Activated CD4-positive, alpha-beta memory T cell treated with anti-CD3 and anti-CD28 coated beads for 36 hours (primary cell): ENCODE results near the gene DHX57. TPM values are rescaled to one million over a fixed set of nuclear protein-coding genes. Genes with fewer than 3 reads are reported as not detected.

Experiments
- CTCF ChIA-PET: fragments of 350-600 bp; sonication (Branson Sonifier 250); formaldehyde crosslinking; loops from one replicate; lab custom pipeline; 2021; ENCODE audit warnings: antibody characterized with exemption, inconsistent platforms; lab: Charles Lee
- POLR2A ChIA-PET: fragments of 350-600 bp; sonication (Branson Sonifier 250); formaldehyde crosslinking; loops from one replicate; lab custom pipeline; 2021; ENCODE audit warnings: antibody characterized with exemption; lab: Charles Lee
- DNase-seq: peaks from one replicate; pipeline ENCODE4 v3.0.0-alpha.2; 2020
- H3K27ac Mint-ChIP-seq: one replicate; pipeline ENCODE4 v1.8.0; 2021; ENCODE audit warnings: mixed read lengths
- H3K27me3 Mint-ChIP-seq: one replicate; pipeline ENCODE4 v1.8.0; 2021; ENCODE audit warnings: mixed read lengths
- H3K36me3 Mint-ChIP-seq: one replicate; pipeline ENCODE4 v1.8.0; 2021; ENCODE audit warnings: mixed read lengths
- H3K4me1 Mint-ChIP-seq: one replicate; pipeline ENCODE4 v1.8.0; 2021; ENCODE audit warnings: low read depth, mixed read lengths
- H3K4me3 Mint-ChIP-seq: one replicate; pipeline ENCODE4 v1.8.0; 2021; ENCODE audit warnings: mild to moderate bottlenecking, mixed read lengths
- H3K9me3 Mint-ChIP-seq: one replicate; pipeline ENCODE4 v1.8.0; 2021; ENCODE audit warnings: mixed read lengths
- intact Hi-C: fragments of 100-400 bp; cut with micrococcal nuclease; formaldehyde crosslinking; loops from one replicate; pipeline ENCODE4 v1.15.1; 2023
- total RNA-seq, 2 experiments: library from RNA; stranded (reverse); gene quantifications; one replicate each; pipeline ENCODE4 v1.2.3, GENCODE V29; 2021

Gene DHX57
- 10 to 100 TPM; 14.4 to 14.6 TPM for total RNA-seq

GRCh38 chr2:38875576-38876367, at the start of gene DHX57, which contains the start of gene MORN2:
TSS of gene DHX57 (minus strand) at chr2:38875934. CDS start at chr2:38868405, 7,529 bp downstream.
TSS of gene MORN2 (plus strand) at chr2:38875976.
- Mint-ChIP-seq H3K27me3 (no peaks in the 10 kb centered on the region), H3K4me1 (peaks cover 22% of the 10 kb centered on the region), H3K36me3 (peaks cover 8% of the 10 kb centered on the region), H3K9me3 (peaks cover 2% of the 10 kb centered on the region), H3K4me3 (peak within 1 kb of the TSS; percentile 97), H3K27ac (peak within 1 kb of the TSS; percentile 78)
- peak; percentile 89 for DNase-seq
- ChIA-PET CTCF (interaction anchor here (1.2 kb wide), 3 partner anchors 72 to 352 kb away, joined by 3 to 6 read pairs (median 4); no protein-coding TSS in a partner anchor), POLR2A (interaction anchor here (0.6 to 1.5 kb wide), 2 partner anchors 124 to 353 kb away, joined by 3 to 7 read pairs; partner anchors contain the start of gene SRSF7)
- intact Hi-C loops: no loop called here

- H3K4me3 Mint-ChIP-seq: no peak overlapping the region
- ChIA-PET POLR2A (no interaction called here), CTCF (interaction anchor here (1.0 kb wide), 1 partner anchor 25 kb away, joined by 4 read pairs; no protein-coding TSS in a partner anchor)
- no peak for DNase-seq
- H3K27me3 Mint-ChIP-seq: peaks cover 1% of the 10 kb centered on the region
- H3K27ac Mint-ChIP-seq: no peak overlapping the region
- no peaks in the 10 kb centered on the region for H3K4me1 Mint-ChIP-seq
- no peaks in the 10 kb centered on the region for H3K36me3 Mint-ChIP-seq
- intact Hi-C loops: no loop called here
- H3K9me3 Mint-ChIP-seq: no peaks in the 10 kb centered on the region
These were observed 47.2 kb upstream of the DHX57 start for GRCh38 chr2:38922902-38923301.

- Mint-ChIP-seq H3K4me3 (no peak overlapping the region), H3K4me1 (no peaks in the 10 kb centered on the region), H3K27me3 (peaks cover 1% of the 10 kb centered on the region), H3K9me3 (no peaks in the 10 kb centered on the region), H3K27ac (no peak overlapping the region), H3K36me3 (no peaks in the 10 kb centered on the region)
- intact Hi-C loops: no loop called here
- ChIA-PET CTCF (interaction anchor here (1.0 kb wide), 1 partner anchor 25 kb away, joined by 4 read pairs; no protein-coding TSS in a partner anchor), POLR2A (no interaction called here)
- DNase-seq: no peak
These were observed 46.7 kb upstream of the DHX57 start for GRCh38 chr2:38922389-38922788.

- no peaks in the 10 kb centered on the region for H3K27me3 Mint-ChIP-seq
- H3K4me1 Mint-ChIP-seq: peaks cover 14% of the 10 kb centered on the region
- POLR2A ChIA-PET: interaction anchor here (0.7 to 1.1 kb wide), 2 partner anchors 66 to 88 kb away, joined by 3 to 4 read pairs; no protein-coding TSS in a partner anchor
- no peaks in the 10 kb centered on the region for H3K36me3 Mint-ChIP-seq
- intact Hi-C loops: no loop called here
- no peak for DNase-seq
- no peak overlapping the region for H3K27ac Mint-ChIP-seq
- CTCF ChIA-PET: no interaction called here
- no peak overlapping the region for H3K4me3 Mint-ChIP-seq
- no peaks in the 10 kb centered on the region for H3K9me3 Mint-ChIP-seq
These were observed 36.9 kb upstream of the DHX57 start for GRCh38 chr2:38912619-38913018.

- no peak for DNase-seq
- H3K36me3 Mint-ChIP-seq: no peaks in the 10 kb centered on the region
- no peak overlapping the region for H3K4me3 Mint-ChIP-seq
- ChIA-PET POLR2A (no interaction called here), CTCF (no interaction called here)
- no peak overlapping the region for H3K27ac Mint-ChIP-seq
- intact Hi-C loops: no loop called here
- H3K9me3 Mint-ChIP-seq: no peaks in the 10 kb centered on the region
- H3K27me3 Mint-ChIP-seq: no peaks in the 10 kb centered on the region
- H3K4me1 Mint-ChIP-seq: peaks cover 15% of the 10 kb centered on the region
These were observed 35.5 kb upstream of the DHX57 start for GRCh38 chr2:38911191-38911590.

- Mint-ChIP-seq H3K9me3 (no peaks in the 10 kb centered on the region), H3K27ac (no peak overlapping the region), H3K36me3 (no peaks in the 10 kb centered on the region), H3K4me3 (no peak overlapping the region), H3K4me1 (peaks cover 15% of the 10 kb centered on the region), H3K27me3 (no peaks in the 10 kb centered on the region)
- DNase-seq: no peak
- CTCF ChIA-PET: interaction anchor here (1.0 kb wide), 1 partner anchor 38 kb away, joined by 3 read pairs; no protein-coding TSS in a partner anchor
- intact Hi-C loops: loop anchor here (2.0 kb wide), 1 partner anchor 603 kb away; no protein-coding TSS in a partner anchor
- POLR2A ChIA-PET: interaction anchor here (0.6 kb wide), 1 partner anchor 1383 kb away, joined by 4 read pairs; no protein-coding TSS in a partner anchor
These were observed 34.1 kb upstream of the DHX57 start for GRCh38 chr2:38909872-38910271.

GRCh38 chr2:38907743-38908562, 32.2 kb upstream of the DHX57 start:
- peak; percentile 30 for DNase-seq
- no peaks in the 10 kb centered on the region for H3K9me3 Mint-ChIP-seq
- H3K27me3 Mint-ChIP-seq: no peaks in the 10 kb centered on the region
- no peaks in the 10 kb centered on the region for H3K36me3 Mint-ChIP-seq
- ChIA-PET POLR2A (no interaction called here), CTCF (no interaction called here)
- peaks cover 15% of the 10 kb centered on the region for H3K4me1 Mint-ChIP-seq
- peak overlapping the region; percentile 35 for H3K27ac Mint-ChIP-seq
- no peak overlapping the region for H3K4me3 Mint-ChIP-seq
- intact Hi-C loops: loop anchor here (1.0 to 2.0 kb wide), 2 partner anchors 45 to 605 kb away; no protein-coding TSS in a partner anchor

GRCh38 chr2:38907242-38907641, 31.5 kb upstream of the DHX57 start:
- Mint-ChIP-seq H3K27ac (no peak overlapping the region), H3K4me3 (no peak overlapping the region), H3K27me3 (no peaks in the 10 kb centered on the region), H3K36me3 (no peaks in the 10 kb centered on the region), H3K9me3 (no peaks in the 10 kb centered on the region), H3K4me1 (peaks cover 15% of the 10 kb centered on the region)
- DNase-seq: no peak
- CTCF ChIA-PET: no interaction called here
- intact Hi-C loops: no loop called here
- POLR2A ChIA-PET: no interaction called here

- no peaks in the 10 kb centered on the region for H3K9me3 Mint-ChIP-seq
- DNase-seq: no peak
- CTCF ChIA-PET: no interaction called here
- no peaks in the 10 kb centered on the region for H3K27me3 Mint-ChIP-seq
- POLR2A ChIA-PET: no interaction called here
- H3K4me1 Mint-ChIP-seq: peaks cover 15% of the 10 kb centered on the region
- no peak overlapping the region for H3K4me3 Mint-ChIP-seq
- intact Hi-C loops: no loop called here
- no peaks in the 10 kb centered on the region for H3K36me3 Mint-ChIP-seq
- H3K27ac Mint-ChIP-seq: no peak overlapping the region
These were observed 29.5 kb upstream of the DHX57 start for GRCh38 chr2:38905251-38905650.

GRCh38 chr2:38900726-38901125, 25.0 kb upstream of the DHX57 start:
- Mint-ChIP-seq H3K4me1 (no peaks in the 10 kb centered on the region), H3K27ac (no peak overlapping the region), H3K4me3 (no peak overlapping the region), H3K9me3 (no peaks in the 10 kb centered on the region), H3K36me3 (no peaks in the 10 kb centered on the region), H3K27me3 (no peaks in the 10 kb centered on the region)
- ChIA-PET CTCF (no interaction called here), POLR2A (no interaction called here)
- intact Hi-C loops: no loop called here
- no peak for DNase-seq

- Mint-ChIP-seq H3K4me3 (no peak overlapping the region), H3K27me3 (no peaks in the 10 kb centered on the region), H3K27ac (no peak overlapping the region), H3K4me1 (no peaks in the 10 kb centered on the region), H3K9me3 (no peaks in the 10 kb centered on the region), H3K36me3 (no peaks in the 10 kb centered on the region)
- intact Hi-C loops: no loop called here
- ChIA-PET POLR2A (interaction anchor here (0.6 kb wide), 1 partner anchor 56 kb away, joined by 3 read pairs; no protein-coding TSS in a partner anchor), CTCF (interaction anchor here (1.0 kb wide), 1 partner anchor 49 kb away, joined by 3 read pairs; no protein-coding TSS in a partner anchor)
- DNase-seq: no peak
These were observed 22.5 kb upstream of the DHX57 start for GRCh38 chr2:38898256-38898655.

- H3K4me1 Mint-ChIP-seq: peaks cover 4% of the 10 kb centered on the region
- no peaks in the 10 kb centered on the region for H3K36me3 Mint-ChIP-seq
- ChIA-PET POLR2A (no interaction called here), CTCF (interaction anchor here (1.5 kb wide), 1 partner anchor 54 kb away, joined by 3 read pairs; no protein-coding TSS in a partner anchor)
- intact Hi-C loops: no loop called here
- no peaks in the 10 kb centered on the region for H3K27me3 Mint-ChIP-seq
- no peaks in the 10 kb centered on the region for H3K9me3 Mint-ChIP-seq
- no peak for DNase-seq
- no peak overlapping the region for H3K27ac Mint-ChIP-seq
- H3K4me3 Mint-ChIP-seq: no peak overlapping the region
These were observed 17.1 kb upstream of the DHX57 start for GRCh38 chr2:38892819-38893218.
